Liver (tissue), 9 donors: ENCODE measurements around the gene SLC12A7. TPM values are rescaled to one million over a fixed set of nuclear protein-coding genes. Genes with fewer than 3 reads are reported as not detected.
"Not testable (repeated sequence)": the region's sequence is repeated elsewhere in the genome, so short reads cannot be mapped to it uniquely, and the experiment has no call there.

Experiments used
- DNase-seq: peaks from one replicate; pipeline ENCODE4 v3.0.0-alpha.2; 2017; ENCODE audit warnings: low spot score
- H3K27ac ChIP-seq, 2 donors: one replicate each; pipeline ENCODE4 v1.7.0; 2013; ENCODE audit warnings: inconsistent platforms in 2 of 2, low read length in 2 of 2, control low read depth in 1 of 2, low read depth in 1 of 2, mild to moderate bottlenecking in 1 of 2
- H3K27me3 ChIP-seq, 4 donors: one replicate each; pipeline versions ENCODE4 v1.6.1 to v1.7.0; 2013; ENCODE audit warnings: low read length in 3 of 4, inconsistent platforms in 1 of 4, mild to moderate bottlenecking in 1 of 4, moderate library complexity in 1 of 4; ENCODE audit not compliant: control insufficient read depth in 4 of 4, insufficient read depth in 4 of 4
- H3K36me3 ChIP-seq, 4 donors: one replicate each; pipeline versions ENCODE4 v1.6.1 to v1.7.0; 2013; ENCODE audit warnings: low read length in 3 of 4, mild to moderate bottlenecking in 3 of 4, low read depth in 1 of 4, moderate library complexity in 1 of 4; ENCODE audit not compliant: control insufficient read depth in 4 of 4, insufficient read depth in 3 of 4
- H3K4me1 ChIP-seq, 4 donors: one replicate each; pipeline versions ENCODE4 v1.6.1 to v1.7.0; 2013; ENCODE audit warnings: low read length in 3 of 4, mild to moderate bottlenecking in 3 of 4, moderate library complexity in 1 of 4; ENCODE audit not compliant: control insufficient read depth in 4 of 4, insufficient read depth in 4 of 4
- H3K4me3 ChIP-seq, 3 donors: one replicate each; pipeline versions ENCODE4 v1.6.1 to v1.7.0; 2013; ENCODE audit warnings: low read length in 3 of 3, control low read depth in 1 of 3, low read depth in 1 of 3, mild to moderate bottlenecking in 1 of 3
- H3K9ac ChIP-seq, 2 donors: one replicate each; pipeline ENCODE4 v1.7.0; 2013; ENCODE audit warnings: low read length in 2 of 2, mild to moderate bottlenecking in 2 of 2, moderate library complexity in 2 of 2, control low read depth in 1 of 2, low read depth in 1 of 2
- H3K9me3 ChIP-seq, 4 donors: one replicate each; pipeline versions ENCODE4 v1.6.1 to v1.7.0; 2013; ENCODE audit warnings: low read length in 3 of 4; ENCODE audit not compliant: control insufficient read depth in 4 of 4
- FOXA1 ChIP-seq: IDR thresholded peaks from 2 replicates; pipeline ENCODE4 v1.6.1; 2016; ENCODE audit warnings: antibody characterized with exemption
- FOXA2 ChIP-seq: IDR thresholded peaks from 2 replicates; pipeline ENCODE4 v1.6.1; 2016; ENCODE audit warnings: antibody characterized with exemption
- HNF4A ChIP-seq, 2 donors: conservative IDR thresholded peaks; 2 replicates each; pipeline ENCODE4 v1.6.1; 2016; ENCODE audit warnings: antibody characterized with exemption in 2 of 2, mild to moderate bottlenecking in 2 of 2
- JUND ChIP-seq, 2 donors: IDR thresholded peaks; 2 replicates each; pipeline ENCODE4 v1.6.1; 2016; ENCODE audit warnings: antibody characterized with exemption in 2 of 2
- SP1 ChIP-seq: IDR thresholded peaks from 2 replicates; pipeline ENCODE4 v1.6.1; 2018; ENCODE audit warnings: antibody characterized with exemption, mild to moderate bottlenecking
- TAF1 ChIP-seq: conservative IDR thresholded peaks from 2 replicates; pipeline ENCODE4 v1.6.1; 2016; ENCODE audit warnings: antibody characterized with exemption, mild to moderate bottlenecking
- YY1 ChIP-seq: IDR thresholded peaks from 2 replicates; pipeline ENCODE4 v1.6.1; 2016; ENCODE audit warnings: antibody characterized with exemption, mild to moderate bottlenecking
- WGBS: extraction: QIAGEN DNeasy Blood & Tissue Kit; methylation state at CpG from one replicate; pipeline ENCODE4 v1.1.7; 2013; 5-methylcytosine and 5-hydroxymethylcytosine counted together
- polyA plus RNA-seq, 2 donors: library from polyadenylated mRNA; stranded (reverse) in 1 of 2; unstranded in 1 of 2; fragments of 200-250 nt in 1 of 2; fragments of >200 nt in 1 of 2; fragmentation: Nextera tagmentation in 1 of 2; extraction: Ambion mirVana in 1 of 2; gene quantifications; one replicate each; pipeline versions ENCODE4 v1.2.1 to v1.2.3, GENCODE V29; 2013 to 2015
- total RNA-seq, 2 donors: library from RNA; depleted of rRNA; stranded (reverse); fragments of >200 nt; gene quantifications; one replicate each; pipeline ENCODE4 v1.2.3, GENCODE V29; 2014
- TF ChIP-seq, protein P1 (sequence below): IDR thresholded peaks from 2 replicates; pipeline ENCODE4 v1.6.1; 2016; ENCODE audit warnings: antibody characterized with exemption, mild to moderate bottlenecking
- TF ChIP-seq, protein P2 (sequence below): IDR thresholded peaks from 2 replicates; pipeline ENCODE4 v1.6.1; 2016; ENCODE audit warnings: antibody characterized with exemption
- TF ChIP-seq, protein P3 (sequence below): IDR thresholded peaks from 2 replicates; pipeline ENCODE4 v1.6.1; 2016; ENCODE audit warnings: antibody characterized with exemption
- donor health status: healthy.
- donor health status: healthy.
- donor health status: healthy.
- donor health status: healthy.
- donor health status: healthy.

SLC12A7 gene
- total and polyA plus RNA-seq, 4 donors, result 12.3 to 64.2 (median 28.9) TPM

DNA sequence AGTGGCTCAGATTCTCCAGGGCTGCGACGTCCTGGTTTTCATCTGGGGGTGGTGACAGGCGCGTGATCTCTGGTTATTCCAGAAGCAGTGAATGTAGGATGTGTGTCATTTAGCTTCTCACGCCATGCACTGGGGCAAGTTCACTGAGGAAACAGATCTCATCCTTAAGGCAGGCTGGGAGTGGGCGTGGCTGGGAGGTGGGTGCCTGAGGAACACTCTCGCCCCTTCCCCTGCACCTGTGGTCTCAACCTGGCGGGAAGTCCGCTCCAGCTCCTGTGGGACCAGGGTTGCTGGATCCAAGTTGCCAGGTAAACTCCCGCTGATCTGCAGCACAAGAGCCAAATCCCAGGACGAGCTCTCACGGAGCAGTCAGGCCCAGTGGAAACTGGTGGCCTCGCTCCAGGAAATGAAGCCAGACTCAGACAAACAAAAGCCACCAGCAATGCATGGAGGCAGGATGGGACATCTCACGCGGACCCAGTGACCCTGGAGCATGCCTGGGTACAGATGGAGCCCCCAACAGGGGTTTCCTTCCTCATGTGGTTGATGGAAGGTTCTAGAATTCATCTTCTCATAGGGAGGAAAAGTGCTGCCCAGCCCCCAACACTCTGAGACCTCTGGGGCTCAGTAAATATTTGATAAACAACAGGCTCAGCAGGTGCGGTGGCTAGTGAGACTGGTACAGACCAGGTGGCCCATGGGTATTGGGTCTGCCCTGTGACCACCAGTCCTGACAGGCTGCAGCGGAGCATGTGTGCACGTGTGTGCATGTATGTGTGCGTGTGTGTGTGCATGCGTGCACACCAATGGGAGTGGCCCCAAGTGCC, 16.3 kb upstream of the SLC12A7 start (continued):
- TF ChIP-seq, protein P1, sequence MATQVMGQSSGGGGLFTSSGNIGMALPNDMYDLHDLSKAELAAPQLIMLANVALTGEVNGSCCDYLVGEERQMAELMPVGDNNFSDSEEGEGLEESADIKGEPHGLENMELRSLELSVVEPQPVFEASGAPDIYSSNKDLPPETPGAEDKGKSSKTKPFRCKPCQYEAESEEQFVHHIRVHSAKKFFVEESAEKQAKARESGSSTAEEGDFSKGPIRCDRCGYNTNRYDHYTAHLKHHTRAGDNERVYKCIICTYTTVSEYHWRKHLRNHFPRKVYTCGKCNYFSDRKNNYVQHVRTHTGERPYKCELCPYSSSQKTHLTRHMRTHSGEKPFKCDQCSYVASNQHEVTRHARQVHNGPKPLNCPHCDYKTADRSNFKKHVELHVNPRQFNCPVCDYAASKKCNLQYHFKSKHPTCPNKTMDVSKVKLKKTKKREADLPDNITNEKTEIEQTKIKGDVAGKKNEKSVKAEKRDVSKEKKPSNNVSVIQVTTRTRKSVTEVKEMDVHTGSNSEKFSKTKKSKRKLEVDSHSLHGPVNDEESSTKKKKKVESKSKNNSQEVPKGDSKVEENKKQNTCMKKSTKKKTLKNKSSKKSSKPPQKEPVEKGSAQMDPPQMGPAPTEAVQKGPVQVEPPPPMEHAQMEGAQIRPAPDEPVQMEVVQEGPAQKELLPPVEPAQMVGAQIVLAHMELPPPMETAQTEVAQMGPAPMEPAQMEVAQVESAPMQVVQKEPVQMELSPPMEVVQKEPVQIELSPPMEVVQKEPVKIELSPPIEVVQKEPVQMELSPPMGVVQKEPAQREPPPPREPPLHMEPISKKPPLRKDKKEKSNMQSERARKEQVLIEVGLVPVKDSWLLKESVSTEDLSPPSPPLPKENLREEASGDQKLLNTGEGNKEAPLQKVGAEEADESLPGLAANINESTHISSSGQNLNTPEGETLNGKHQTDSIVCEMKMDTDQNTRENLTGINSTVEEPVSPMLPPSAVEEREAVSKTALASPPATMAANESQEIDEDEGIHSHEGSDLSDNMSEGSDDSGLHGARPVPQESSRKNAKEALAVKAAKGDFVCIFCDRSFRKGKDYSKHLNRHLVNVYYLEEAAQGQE, result peak; percentile 33
- TF ChIP-seq YY1 (peak; percentile 88), JUND (IDR thresholded peaks at IDR 0.05) (no peak), FOXA1 (no peak)

DNA sequence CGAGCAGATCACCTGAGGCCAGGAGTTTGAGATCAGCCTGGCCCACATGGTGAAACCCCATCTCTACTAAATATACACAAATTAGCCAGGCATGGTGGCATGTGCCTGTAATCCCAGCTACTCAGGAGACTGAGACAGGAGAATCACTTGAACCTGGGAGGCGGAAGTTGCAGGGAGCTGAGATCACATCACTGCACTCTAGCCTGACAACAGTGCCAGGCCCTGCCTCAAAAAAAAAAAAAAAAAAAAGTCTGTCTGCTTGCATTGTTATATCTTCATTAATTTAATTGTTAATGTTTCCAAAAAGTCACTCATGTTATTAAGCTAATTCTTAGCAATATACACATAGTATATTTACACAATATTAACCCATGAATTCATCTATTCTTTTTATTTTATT, 13.8 kb upstream of the SLC12A7 start:
- not testable (repeated sequence) for H3K9me3 ChIP-seq, H3K4me3 ChIP-seq, H3K36me3 ChIP-seq, DNase-seq, H3K27me3 ChIP-seq, H3K9ac ChIP-seq, H3K27ac ChIP-seq
- 96% methylated on average over 2 of the region's 2 CpGs for WGBS
- peaks cover 16 to 36% (median 33%) of the 10 kb centered on the region in 4 donors for H3K4me1 ChIP-seq

DNA sequence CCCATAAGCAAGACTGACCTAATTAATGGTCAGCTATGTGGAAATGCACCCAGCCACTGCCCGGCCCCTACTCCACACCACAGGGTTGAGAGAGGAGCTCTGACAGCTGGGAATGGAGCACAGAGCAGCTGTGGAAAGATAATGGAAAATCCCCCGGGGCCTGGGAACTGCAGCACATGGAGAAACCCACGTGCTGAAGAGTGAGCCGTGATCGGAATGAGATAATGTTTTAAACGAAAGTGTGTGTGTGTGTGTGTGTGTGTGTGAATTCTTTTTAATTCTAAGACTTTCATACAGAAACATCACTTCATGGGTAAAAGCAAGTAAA, 13.1 kb upstream of the SLC12A7 start:
- DNase-seq, result no peak
- no peaks in the 10 kb centered on the region for H3K9me3 ChIP-seq
- no peak overlapping the region for H3K9ac ChIP-seq
- TF ChIP-seq FOXA2 (no peak), TAF1 (no peak), SP1 (peak; percentile 32), HNF4A (conservative IDR thresholded peaks at IDR 0.05) (no peak)
- TF ChIP-seq, protein P2, sequence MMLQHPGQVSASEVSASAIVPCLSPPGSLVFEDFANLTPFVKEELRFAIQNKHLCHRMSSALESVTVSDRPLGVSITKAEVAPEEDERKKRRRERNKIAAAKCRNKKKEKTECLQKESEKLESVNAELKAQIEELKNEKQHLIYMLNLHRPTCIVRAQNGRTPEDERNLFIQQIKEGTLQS, result no peak
- TF ChIP-seq, protein P3, sequence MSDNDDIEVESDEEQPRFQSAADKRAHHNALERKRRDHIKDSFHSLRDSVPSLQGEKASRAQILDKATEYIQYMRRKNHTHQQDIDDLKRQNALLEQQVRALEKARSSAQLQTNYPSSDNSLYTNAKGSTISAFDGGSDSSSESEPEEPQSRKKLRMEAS, result no peak
- TF ChIP-seq, protein P1, result no peak
- no peak overlapping the region for H3K27ac ChIP-seq
- no peaks in the 10 kb centered on the region for H3K36me3 ChIP-seq
- 84% methylated on average over 6 of the region's 6 CpGs for WGBS
- H3K4me3 ChIP-seq, result no peak overlapping the region
- peaks cover 16 to 41% (median 33%) of the 10 kb centered on the region in 4 donors for H3K4me1 ChIP-seq
- no peaks in the 10 kb centered on the region for H3K27me3 ChIP-seq
